Lower lobe of right lung (tissue), 2 donors: ENCODE results near the gene SMO. TPM values are rescaled to one million over a fixed set of nuclear protein-coding genes. Genes with fewer than 3 reads are reported as not detected.

Source experiments
- ATAC-seq, 2 donors: fragments of 200-7000 bp; cut with Tn5 transposase; one replicate each; pipeline ENCODE4 v1.9.1; 2020 to 2022; ENCODE audit warnings: mild to moderate bottlenecking in 2 of 2, moderate library complexity in 2 of 2
- DNase-seq: peaks from one replicate; pipeline ENCODE4 v3.0.0-alpha.2; 2020
- H3K27ac ChIP-seq: fragments of 200-600 bp; one replicate; pipeline ENCODE4 v1.8.0; 2022
- H3K27me3 ChIP-seq: fragments of 200-600 bp; one replicate; pipeline ENCODE4 v1.8.0; 2022; ENCODE audit warnings: low read depth
- H3K36me3 ChIP-seq: fragments of 200-600 bp; one replicate; pipeline ENCODE4 v1.8.0; 2022; ENCODE audit warnings: mild to moderate bottlenecking
- H3K4me1 ChIP-seq: fragments of 200-600 bp; one replicate; pipeline ENCODE4 v1.8.0; 2022
- H3K4me3 ChIP-seq: fragments of 200-600 bp; one replicate; pipeline ENCODE4 v1.8.0; 2022; ENCODE audit warnings: mild to moderate bottlenecking
- H3K9me3 ChIP-seq: fragments of 200-600 bp; one replicate; pipeline ENCODE4 v1.8.0; 2022
- intact Hi-C: fragments of 100-400 bp; cut with DNase I; formaldehyde crosslinking; loops from one replicate; pipeline ENCODE4 v1.11.0; 2022
- total RNA-seq: library from RNA; stranded (reverse); fragmentation: NEBNext Ultra II Directional; extraction: Animal tissue kit (Norgen Biotek cat#: 25700); gene quantifications from one replicate; pipeline ENCODE4 v1.2.1, GENCODE V29; 2021
- TF ChIP-seq, protein P1 (sequence below): fragments of 200-600 bp; IDR thresholded peaks from one replicate; pipeline ENCODE4 v1.8.0; 2022; ENCODE audit warnings: antibody characterized with exemption, mild to moderate bottlenecking
- donor health status: DM: no; HTN: yes; CAD: no; lungs with severe emphysema.

SMO gene
- total RNA-seq, 1 donor from 2014 or later: 3.1 TPM

DNA sequence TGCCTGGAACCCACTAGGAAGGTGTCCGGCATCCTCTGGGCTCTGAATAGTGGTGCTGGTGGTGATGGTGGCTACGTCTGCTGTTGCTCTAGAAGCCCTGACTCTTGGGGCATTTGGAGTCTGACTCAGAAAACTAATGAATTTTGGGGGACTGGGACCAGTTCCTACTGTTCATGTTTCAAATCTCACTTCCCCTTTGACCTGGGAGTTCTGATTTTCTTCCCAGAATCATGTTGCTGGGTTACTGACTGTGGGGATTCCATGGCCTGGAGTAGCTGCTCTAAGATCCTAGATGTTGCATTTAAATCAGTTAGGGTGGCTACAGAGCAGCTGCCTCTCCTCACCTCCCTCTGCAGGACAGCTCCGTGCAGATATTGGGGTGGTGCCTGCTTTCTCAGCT is 40.7 kb upstream of the SMO start:
- Histone ChIP-seq H3K4me1 (peaks cover 30% of the 10 kb centered on the region), H3K27ac (no peak overlapping the region), H3K9me3 (no peaks in the 10 kb centered on the region), H3K27me3 (peaks cover 32% of the 10 kb centered on the region), H3K4me3 (no peak overlapping the region), H3K36me3 (no peaks in the 10 kb centered on the region)
- TF ChIP-seq, protein P1, sequence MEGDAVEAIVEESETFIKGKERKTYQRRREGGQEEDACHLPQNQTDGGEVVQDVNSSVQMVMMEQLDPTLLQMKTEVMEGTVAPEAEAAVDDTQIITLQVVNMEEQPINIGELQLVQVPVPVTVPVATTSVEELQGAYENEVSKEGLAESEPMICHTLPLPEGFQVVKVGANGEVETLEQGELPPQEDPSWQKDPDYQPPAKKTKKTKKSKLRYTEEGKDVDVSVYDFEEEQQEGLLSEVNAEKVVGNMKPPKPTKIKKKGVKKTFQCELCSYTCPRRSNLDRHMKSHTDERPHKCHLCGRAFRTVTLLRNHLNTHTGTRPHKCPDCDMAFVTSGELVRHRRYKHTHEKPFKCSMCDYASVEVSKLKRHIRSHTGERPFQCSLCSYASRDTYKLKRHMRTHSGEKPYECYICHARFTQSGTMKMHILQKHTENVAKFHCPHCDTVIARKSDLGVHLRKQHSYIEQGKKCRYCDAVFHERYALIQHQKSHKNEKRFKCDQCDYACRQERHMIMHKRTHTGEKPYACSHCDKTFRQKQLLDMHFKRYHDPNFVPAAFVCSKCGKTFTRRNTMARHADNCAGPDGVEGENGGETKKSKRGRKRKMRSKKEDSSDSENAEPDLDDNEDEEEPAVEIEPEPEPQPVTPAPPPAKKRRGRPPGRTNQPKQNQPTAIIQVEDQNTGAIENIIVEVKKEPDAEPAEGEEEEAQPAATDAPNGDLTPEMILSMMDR: no peak
- intact Hi-C loops: no loop called here
- ATAC-seq (no peak), DNase-seq (no peak)

DNA sequence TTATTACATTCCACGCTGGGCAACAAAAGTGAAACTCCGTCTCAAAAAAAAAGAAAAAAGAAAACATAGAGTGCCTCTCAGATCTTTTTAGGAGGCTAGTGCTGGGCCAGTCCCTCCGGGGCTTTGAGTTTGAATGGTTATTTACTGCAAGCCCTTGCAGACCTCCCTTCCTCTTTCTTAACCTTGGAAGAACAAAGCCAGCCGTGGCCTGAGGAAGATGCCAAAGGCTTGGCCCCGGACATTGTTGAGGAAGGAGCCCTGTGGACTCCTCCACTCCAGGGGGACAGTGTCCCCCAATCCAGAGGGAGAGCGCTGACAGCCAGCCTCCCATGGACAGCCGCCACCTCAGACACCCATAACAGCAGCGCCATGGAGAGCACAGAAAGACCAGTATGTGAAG is 38.9 kb upstream of the SMO start:
- Histone ChIP-seq H3K27me3 (peaks cover 33% of the 10 kb centered on the region), H3K4me1 (peaks cover 25% of the 10 kb centered on the region), H3K9me3 (no peaks in the 10 kb centered on the region), H3K4me3 (no peak overlapping the region), H3K36me3 (no peaks in the 10 kb centered on the region), H3K27ac (no peak overlapping the region)
- TF ChIP-seq, protein P1: no peak
- intact Hi-C loops: no loop called here
- no peak for DNase-seq
- ATAC-seq: no peak

DNA sequence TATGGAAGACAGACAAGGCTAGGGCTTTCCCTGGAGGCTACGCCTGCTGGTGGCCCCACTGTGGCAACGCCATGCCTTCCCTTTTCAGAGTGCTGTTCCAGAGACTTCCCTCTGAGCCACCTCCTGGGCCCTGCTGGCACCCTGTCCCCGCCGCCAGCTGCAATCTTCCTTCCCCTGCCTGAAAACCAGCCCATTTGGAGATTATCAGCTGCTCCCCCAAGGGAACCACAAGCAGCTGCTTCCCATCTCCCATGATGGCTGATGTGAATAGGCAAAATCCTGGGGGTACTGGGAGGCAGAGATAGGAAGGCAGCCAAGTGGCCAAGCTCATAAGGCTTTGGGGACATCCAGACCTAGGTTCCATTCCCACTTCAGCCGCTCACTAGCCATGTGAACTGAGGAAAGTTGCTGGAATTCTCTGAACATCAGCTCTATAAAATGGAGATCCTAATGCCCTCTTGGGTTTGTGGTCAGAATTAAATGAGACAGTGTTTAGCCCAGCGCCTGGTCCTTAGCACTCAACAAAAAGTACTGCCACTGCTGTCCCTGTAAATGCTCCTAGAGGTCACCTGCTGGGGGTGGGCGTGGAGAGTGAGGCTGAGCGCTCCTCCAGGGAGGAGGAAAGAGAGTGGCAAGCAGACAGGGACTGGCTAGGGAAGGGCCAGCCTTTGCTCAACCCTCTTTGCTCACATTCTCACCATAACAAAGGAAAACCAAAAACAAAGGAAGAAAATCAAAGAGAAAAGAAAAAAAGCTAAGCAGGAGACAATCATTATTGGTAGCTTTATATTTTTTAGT is 38.0 kb upstream of the SMO start:
- no peak overlapping the region for H3K4me3 ChIP-seq
- intact Hi-C loops: no loop called here
- H3K4me1 ChIP-seq: peaks cover 19% of the 10 kb centered on the region
- peak in 1 of 2 donors; percentile 42 for ATAC-seq
- no peaks in the 10 kb centered on the region for H3K9me3 ChIP-seq
- TF ChIP-seq, protein P1: no peak
- no peaks in the 10 kb centered on the region for H3K36me3 ChIP-seq
- H3K27me3 ChIP-seq: peaks cover 32% of the 10 kb centered on the region
- H3K27ac ChIP-seq: no peak overlapping the region
- DNase-seq: no peak

DNA sequence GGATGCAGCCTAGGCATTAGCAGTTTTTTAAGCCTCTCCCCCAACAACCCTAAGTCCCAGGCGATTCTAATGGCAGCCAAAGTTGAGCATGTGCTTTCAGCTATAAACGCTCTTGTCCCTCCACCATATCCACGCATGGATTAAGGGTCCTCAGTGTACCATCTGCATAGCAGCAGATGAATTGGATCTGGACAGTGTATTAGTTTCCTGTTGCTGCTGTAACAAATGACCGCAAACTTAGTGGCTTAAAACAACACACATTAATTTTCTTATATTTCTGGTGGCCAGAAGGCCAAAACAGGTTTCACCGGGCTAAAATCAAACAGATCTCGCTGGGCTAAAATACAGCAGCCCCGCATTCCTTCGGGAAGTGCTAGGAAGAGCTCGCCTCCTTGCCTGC is 30.8 kb upstream of the SMO start:
- TF ChIP-seq, protein P1: no peak
- Histone ChIP-seq H3K9me3 (no peaks in the 10 kb centered on the region), H3K27ac (no peak overlapping the region), H3K4me3 (no peak overlapping the region), H3K36me3 (no peaks in the 10 kb centered on the region), H3K27me3 (peaks cover 63% of the 10 kb centered on the region), H3K4me1 (no peaks in the 10 kb centered on the region)
- ATAC-seq (no peak), DNase-seq (no peak)
- intact Hi-C loops: no loop called here

DNA sequence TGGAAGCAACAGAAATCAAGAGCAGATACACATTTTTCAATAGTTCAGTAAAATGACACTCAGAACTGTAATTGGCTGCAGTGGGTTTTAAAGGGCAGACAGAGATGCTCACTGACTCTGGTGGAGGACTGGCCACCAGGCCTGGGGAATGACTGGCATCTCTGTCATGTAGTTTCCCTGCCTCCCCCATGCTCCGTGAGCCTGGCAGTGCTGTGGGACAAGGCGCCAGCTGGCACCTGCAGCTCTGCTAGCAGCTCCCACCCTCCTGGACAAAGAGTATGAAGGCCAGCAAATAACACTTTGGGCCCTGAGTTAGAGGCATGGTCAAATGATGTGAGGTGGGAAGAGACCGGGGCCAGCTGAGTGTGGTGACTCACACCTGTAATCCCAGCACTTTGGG is 28.9 kb upstream of the SMO start:
- peaks cover 63% of the 10 kb centered on the region for H3K27me3 ChIP-seq
- intact Hi-C loops: no loop called here

More for the DNA sequence above, 28.9 kb upstream of the SMO start:
- Histone ChIP-seq H3K27ac (no peak overlapping the region), H3K4me1 (no peaks in the 10 kb centered on the region), H3K4me3 (no peak overlapping the region), H3K36me3 (no peaks in the 10 kb centered on the region), H3K9me3 (no peaks in the 10 kb centered on the region)
- TF ChIP-seq, protein P1: no peak
- no peak for DNase-seq
- ATAC-seq: no peak
